Tibial nerve (tissue), 4 donors: Measurements from ENCODE around the gene SBSN. TPM values are rescaled to one million over a fixed set of nuclear protein-coding genes. Genes with fewer than 3 reads are reported as not detected.

Experiments used
- DNase-seq, 2 donors: peaks; one replicate each; pipeline ENCODE4 v3.0.0-alpha.2; 2019; ENCODE audit warnings: low spot score in 2 of 2
- H3K27ac ChIP-seq, 4 donors: fragments of 200-600 bp; sonication (generic) in 3 of 4; one replicate each; pipeline ENCODE4 v1.5.1; 2017 to 2019; ENCODE audit warnings: mild to moderate bottlenecking in 1 of 4
- H3K27me3 ChIP-seq, 2 donors: fragments of 200-600 bp; sonication (generic) in 1 of 2; one replicate each; pipeline versions ENCODE4 v1.5.1 to v1.6.0; 2017 to 2019
- H3K36me3 ChIP-seq, 3 donors: fragments of 200-600 bp; sonication (generic); one replicate each; pipeline ENCODE4 v1.5.1; 2018 to 2019
- H3K4me1 ChIP-seq, 4 donors: fragments of 200-600 bp; sonication (generic) in 3 of 4; one replicate each; pipeline ENCODE4 v1.5.1; 2017 to 2019
- H3K4me3 ChIP-seq, 4 donors: fragments of 200-600 bp; sonication (generic) in 3 of 4; one replicate each; pipeline ENCODE4 v1.5.1; 2017 to 2019; ENCODE audit warnings: mild to moderate bottlenecking in 1 of 4, moderate library complexity in 1 of 4
- H3K9me3 ChIP-seq, 4 donors: fragments of 200-600 bp; sonication (generic) in 3 of 4; one replicate each; pipeline ENCODE4 v1.5.1; 2017 to 2019
- CTCF ChIP-seq, 5 experiments: fragments of 200-600 bp in 3 of 5; fragments of 450-650 bp in 2 of 5; sonication (generic) in 3 of 5; IDR thresholded peaks; one replicate each; pipeline ENCODE4 v1.5.1; 2016 to 2019; ENCODE audit warnings: antibody characterized with exemption in 5 of 5, mild to moderate bottlenecking in 3 of 5, moderate library complexity in 2 of 5
- EP300 ChIP-seq, 2 donors: sonication (generic); formaldehyde crosslinking; IDR thresholded peaks; one replicate each; pipeline ENCODE4 v1.6.1; 2017; ENCODE audit warnings: antibody characterized with exemption in 2 of 2, mild to moderate bottlenecking in 1 of 2
- POLR2A ChIP-seq, 2 donors: fragments of 450-650 bp; IDR thresholded peaks; one replicate each; pipeline ENCODE4 v1.6.1; 2017; ENCODE audit warnings: antibody characterized with exemption in 2 of 2, mild to moderate bottlenecking in 2 of 2, moderate library complexity in 2 of 2
- WGBS, 2 donors: methylation state at CpG; one replicate each; pipeline ENCODE4 v1.1.5; 2018; 5-methylcytosine and 5-hydroxymethylcytosine counted together
- total RNA-seq, 4 donors: library from RNA; depleted of rRNA; stranded (reverse); fragments of >200 nt; gene quantifications; one replicate each; pipeline ENCODE4 v1.1.0, GENCODE V29; 2016

Gene SBSN
- total RNA-seq, 4 donors from 2014 or later, result not detected

- peaks cover 0 to 53% of the 10 kb centered on the region in 2 donors for H3K27me3 ChIP-seq
- peak overlapping the region in 2 of 4 donors; percentile 26 to 44 for H3K4me3 ChIP-seq
- no peak for TF ChIP-seq POLR2A (IDR thresholded peaks at IDR 0.05)
- no peak for TF ChIP-seq CTCF (IDR thresholded peaks at IDR 0.05)
- TF ChIP-seq EP300 (IDR thresholded peaks at IDR 0.05), result no peak
- DNase-seq, result no peak
- 4 to 5% methylated on average over 52 to 53 of the region's 60 CpGs for WGBS, 2 donors
- H3K27ac ChIP-seq, result no peak overlapping the region
- peaks cover 0 to 15% (median 2%) of the 10 kb centered on the region in 4 donors for H3K4me1 ChIP-seq
- H3K36me3 ChIP-seq, result no peaks in the 10 kb centered on the region
- no peaks in the 10 kb centered on the region for H3K9me3 ChIP-seq
Observed at GRCh38 chr19:35557539-35558399, 29.7 kb upstream of the SBSN start.

GRCh38 chr19:35556846-35557538 is 28.9 kb upstream of the SBSN start:
- Histone ChIP-seq H3K9me3 (no peaks in the 10 kb centered on the region), H3K27me3 (peaks cover 0 to 49% of the 10 kb centered on the region in 2 donors), H3K27ac (no peak overlapping the region), H3K4me1 (peaks cover 0 to 15% (median 2%) of the 10 kb centered on the region in 4 donors), H3K4me3 (no peak overlapping the region), H3K36me3 (no peaks in the 10 kb centered on the region)
- no peak for DNase-seq
- 85 to 87% methylated on average over 16 of the region's 16 CpGs for WGBS, 2 donors
- TF ChIP-seq CTCF (IDR thresholded peaks at IDR 0.05) (no peak), POLR2A (IDR thresholded peaks at IDR 0.05) (no peak), EP300 (IDR thresholded peaks at IDR 0.05) (no peak)

GRCh38 chr19:35556025-35556590 is 28.0 kb upstream of the SBSN start:
- no peak overlapping the region for H3K27ac ChIP-seq
- peaks cover 0 to 6% (median 0%) of the 10 kb centered on the region in 3 donors for H3K36me3 ChIP-seq
- WGBS, 2 donors, result 85 to 89% methylated on average over 9 of the region's 9 CpGs
- peaks cover 0 to 40% of the 10 kb centered on the region in 2 donors for H3K27me3 ChIP-seq
- TF ChIP-seq POLR2A (IDR thresholded peaks at IDR 0.05), result no peak
- no peak for TF ChIP-seq EP300 (IDR thresholded peaks at IDR 0.05)
- TF ChIP-seq CTCF (IDR thresholded peaks at IDR 0.05), result no peak
- no peak overlapping the region for H3K4me3 ChIP-seq
- H3K9me3 ChIP-seq, result no peaks in the 10 kb centered on the region
- DNase-seq, result no peak
- peaks cover 0 to 15% (median 2%) of the 10 kb centered on the region in 4 donors for H3K4me1 ChIP-seq

- H3K27me3 ChIP-seq, result peaks cover 0 to 34% of the 10 kb centered on the region in 2 donors
- H3K4me1 ChIP-seq, result peaks cover 0 to 15% (median 2%) of the 10 kb centered on the region in 4 donors
- no peaks in the 10 kb centered on the region for H3K9me3 ChIP-seq
- peaks cover 0 to 12% (median 0%) of the 10 kb centered on the region in 3 donors for H3K36me3 ChIP-seq
- H3K27ac ChIP-seq, result no peak overlapping the region
- WGBS, 2 donors, result 64 to 71% methylated on average over 17 to 29 of the region's 30 CpGs
- DNase-seq, result no peak
- H3K4me3 ChIP-seq, result no peak overlapping the region
- TF ChIP-seq EP300 (IDR thresholded peaks at IDR 0.05) (no peak), CTCF (IDR thresholded peaks at IDR 0.05) (no peak), POLR2A (IDR thresholded peaks at IDR 0.05) (no peak)
Observed at GRCh38 chr19:35555301-35556005, 27.3 kb upstream of the SBSN start.
